Frontal cortex (tissue), 1 donor: ENCODE measurements around the gene OSBP. TPM values are rescaled to one million over a fixed set of nuclear protein-coding genes. Genes with fewer than 3 reads are reported as not detected.

Source experiments
- small RNA-seq: library from RNA; depleted of rRNA; stranded (forward); fragments of <200 nt; gene quantifications from one replicate; pipeline ENCODE3, GENCODE V24; 2014
- total RNA-seq: library from RNA; depleted of rRNA; stranded (reverse); fragments of >200 nt; gene quantifications from one replicate; pipeline ENCODE4 v1.2.3, GENCODE V29; 2014

The OSBP gene
- total RNA-seq, 1 donor from 2014 or later, result 33.8 TPM

Small RNAs within 50 kb of the gene (small RNA-seq; reads per million reads assigned to genes)
- not detected for gene MIR3162

Other genes starting within 250 kb of the OSBP start
- not detected for gene OR5A2, start 189.4 kb downstream of the OSBP start, total RNA-seq
- not detected for gene OR5A1, start 179.3 kb downstream of the OSBP start, total RNA-seq
- not detected for gene OR4D6, start 158.8 kb downstream of the OSBP start, total RNA-seq
- gene OR4D10, start 142.5 kb downstream of the OSBP start, total RNA-seq, result not detected
- gene OR4D11, start 112.2 kb downstream of the OSBP start, total RNA-seq, result not detected
- not detected for gene OR4D9, start 104.2 kb downstream of the OSBP start, total RNA-seq
- gene PATL1, start 53.3 kb upstream of the OSBP start, total RNA-seq, result 4.5 TPM
- gene OR10V1, start 98.1 kb upstream of the OSBP start, total RNA-seq, result not detected
- 26.9 TPM for gene STX3, start 139.6 kb upstream of the OSBP start, total RNA-seq
- 31.8 TPM for gene MRPL16, start 195.0 kb upstream of the OSBP start, total RNA-seq
- not detected for gene CBLIF, start 229.7 kb upstream of the OSBP start, total RNA-seq